K562 (cell line): ENCODE data around the gene MOG. TPM values are rescaled to one million over a fixed set of nuclear protein-coding genes. Genes with fewer than 3 reads are reported as not detected.

ENCODE experiments used
- ARHGAP35 ChIP-seq: fragments of 450-650 bp; IDR thresholded peaks from 2 replicates; pipeline ENCODE4 v1.6.1; 2018; ENCODE audit not compliant: partially characterized antibody
- BHLHE40 ChIP-seq: IDR thresholded peaks from 2 replicates; pipeline ENCODE4 v1.6.1; 2011; ENCODE audit warnings: low read length, improper control_type of control experiment
- CCNT2 ChIP-seq: IDR thresholded peaks from 2 replicates; pipeline ENCODE4 v1.6.1; 2011; ENCODE audit warnings: borderline replicate concordance, low read depth, mild to moderate bottlenecking, moderate library complexity, mixed read lengths, low read length; ENCODE audit not compliant: insufficient read length; ENCODE audit errors: extremely low read depth
- CXXC5 ChIP-seq: fragments of 250-450 bp; sonication (Bioruptor Pico); IDR thresholded peaks from 2 replicates; pipeline ENCODE4 v1.8.0; 2022; ENCODE audit warnings: inconsistent platforms, mild to moderate bottlenecking, moderate library complexity
- ESRRA ChIP-seq: fragments of 450-650 bp; IDR thresholded peaks from 2 replicates; pipeline ENCODE4 v1.6.1; 2014; ENCODE audit warnings: low read depth, mild to moderate bottlenecking, moderate library complexity, borderline replicate concordance
- FOXJ2 ChIP-seq: fragments of 200-800 bp; sonication (Bioruptor generic); IDR thresholded peaks from 2 replicates; pipeline ENCODE4 v1.6.1; 2016; ENCODE audit warnings: missing genetic modification characterization, missing compliant biosample characterization
- HDAC3 ChIP-seq: fragments of 450-650 bp; IDR thresholded peaks from 2 replicates; pipeline ENCODE4 v1.6.1; 2018; ENCODE audit warnings: borderline replicate concordance, mild to moderate bottlenecking, moderate library complexity; ENCODE audit not compliant: partially characterized antibody
- KAT7 ChIP-seq: sonication (generic); formaldehyde crosslinking; IDR thresholded peaks from 2 replicates; pipeline ENCODE4 v1.8.0; 2022; ENCODE audit warnings: missing genetic modification reagents, mild to moderate bottlenecking, borderline replicate concordance
- KDM5B ChIP-seq: fragments of 200-600 bp; sonication (generic); IDR thresholded peaks from 2 replicates; pipeline ENCODE4 v1.6.1; 2012; ENCODE audit warnings: low read depth, mild to moderate bottlenecking, moderate library complexity, low read length, control low read depth, inconsistent platforms; ENCODE audit not compliant: insufficient replicate concordance
- MTA2 ChIP-seq: fragments of 450-650 bp; IDR thresholded peaks from 2 replicates; pipeline ENCODE4 v1.6.1; 2016; ENCODE audit warnings: low read depth
- PML ChIP-seq: IDR thresholded peaks from 2 replicates; pipeline ENCODE4 v1.6.1; 2012; ENCODE audit warnings: low read length, inconsistent platforms
- POLR2G ChIP-seq: fragments of 200-400 bp; formaldehyde crosslinking; IDR thresholded peaks from 2 replicates; pipeline ENCODE4 v1.6.1; 2017; ENCODE audit warnings: low read depth, mild to moderate bottlenecking, antibody characterized with exemption, low read length, moderate library complexity
- RBBP5 ChIP-seq: fragments of 200-600 bp; sonication (generic); IDR thresholded peaks from 2 replicates; pipeline ENCODE4 v1.6.1; 2012; ENCODE audit warnings: borderline replicate concordance, mild to moderate bottlenecking, low read length, control low read depth, inconsistent platforms; ENCODE audit not compliant: insufficient read depth, poor library complexity, severe bottlenecking
- SIN3A ChIP-seq, 2 experiments: fragments of 150-350 bp in 1 of 2; IDR thresholded peaks; 2 replicates each; pipeline ENCODE4 v1.6.1; 2011 to 2016; ENCODE audit warnings: borderline replicate concordance in 2 of 2, low read depth in 2 of 2, low read length in 2 of 2, mild to moderate bottlenecking in 2 of 2, moderate library complexity in 2 of 2; ENCODE audit not compliant: control insufficient read depth in 1 of 2
- TEAD2 ChIP-seq: fragments of 450-650 bp; IDR thresholded peaks from 2 replicates; pipeline ENCODE4 v1.6.1; 2016; ENCODE audit warnings: missing genetic modification characterization, control low read depth, missing compliant biosample characterization
- ZNF124 ChIP-seq: sonication (generic); formaldehyde crosslinking; IDR thresholded peaks from 2 replicates; pipeline ENCODE4 v1.8.1; 2022; ENCODE audit warnings: missing genetic modification reagents
- polyA plus RNA-seq, 8 experiments: library from polyadenylated mRNA; depleted of rRNA in 4 of 8; stranded (reverse) in 5 of 8; unstranded in 3 of 8; fragments of >200 nt; fragmentation: Nextera tagmentation in 2 of 8; fragmentation: Illumina TruSeq in 1 of 8; extraction: Ambion mirVana in 2 of 8; extraction: Trizol in 1 of 8; gene quantifications; 2 replicates each; pipeline versions ENCODE4 v1.2.1 to v1.2.3, GENCODE V29; 2011 to 2014; ENCODE audit warnings: inconsistent platforms in 1 of 8, missing spikeins in 1 of 8
- total RNA-seq, 7 experiments: library from RNA; depleted of rRNA in 6 of 7; stranded (reverse); fragments of >200 nt in 6 of 7; fragmentation: Illumina TruSeq in 2 of 7; extraction: Trizol in 2 of 7; gene quantifications; 2 replicates each; pipeline versions ENCODE4 v1.2.1 to v1.2.3, GENCODE V29; 2011 to 2021; ENCODE audit warnings: low replicate concordance in 1 of 7
- TF ChIP-seq, protein P1 (sequence below): fragments of 450-650 bp; formaldehyde crosslinking; IDR thresholded peaks from 2 replicates; pipeline ENCODE4 v1.4.0; 2022; ENCODE audit warnings: missing genetic modification characterization
- TF ChIP-seq, protein P2 (sequence below): fragments of 250-450 bp; sonication (Bioruptor Pico); IDR thresholded peaks from 2 replicates; pipeline ENCODE4 v1.8.0; 2022; ENCODE audit warnings: inconsistent platforms, mild to moderate bottlenecking, moderate library complexity, borderline replicate concordance
- TF ChIP-seq, protein P3 (sequence below): fragments of 250-450 bp; sonication (Bioruptor Pico); IDR thresholded peaks from 2 replicates; pipeline ENCODE4 v1.4.0; 2020; ENCODE audit warnings: borderline replicate concordance
- TF ChIP-seq, protein P4 (sequence below): fragments of 450-650 bp; formaldehyde crosslinking; IDR thresholded peaks from 2 replicates; pipeline ENCODE4 v1.4.0; 2022; ENCODE audit warnings: mild to moderate bottlenecking, moderate library complexity

MOG gene
- total and polyA plus RNA-seq, 9 of the 15 experiments (the other 6 are each of a cell fraction or from before 2014, with no cell fraction given): not detected

DNA sequence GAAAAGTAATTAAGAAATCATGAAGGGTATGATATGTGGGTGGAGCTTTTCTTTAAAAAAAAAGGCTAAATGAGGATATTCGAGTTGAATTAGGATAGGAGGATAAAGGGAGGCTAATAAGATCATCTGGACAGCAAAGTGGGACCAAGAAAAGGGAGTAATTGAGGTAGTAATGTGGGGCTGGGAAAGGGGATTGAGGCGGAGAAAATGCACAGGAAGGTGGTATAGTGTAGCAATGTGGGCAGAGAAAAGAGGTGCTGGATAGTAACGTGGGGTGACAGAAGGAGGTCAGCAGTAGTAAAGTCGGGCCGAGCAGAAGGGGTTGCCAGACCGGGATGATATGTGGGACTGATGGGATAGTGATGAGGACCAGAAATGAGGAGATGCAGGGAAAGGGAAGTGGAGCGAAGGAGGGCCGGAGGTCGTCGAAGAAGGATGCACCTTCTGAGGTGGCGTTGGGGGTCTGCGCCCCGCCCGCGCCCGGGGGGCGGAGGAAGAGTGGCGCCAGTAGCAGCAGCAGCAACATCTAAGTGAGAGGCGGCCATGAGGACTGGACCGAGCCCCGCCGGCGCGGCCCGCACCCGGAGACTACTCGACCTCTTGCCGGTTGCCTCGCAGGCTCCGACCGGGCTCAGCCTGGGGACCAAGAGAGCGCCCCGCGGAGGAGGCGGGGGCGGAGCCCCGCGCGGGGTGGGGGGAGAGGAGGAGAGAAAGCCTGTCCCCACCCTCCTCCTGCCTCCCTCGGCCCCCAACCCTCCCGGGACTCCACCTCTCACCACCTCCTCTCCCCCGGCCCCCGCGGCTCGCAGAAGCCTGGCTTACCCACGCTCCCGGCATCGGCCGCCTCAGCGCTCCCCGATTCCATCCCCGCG lies 24.8 kb upstream of the MOG start (continued):
- TF ChIP-seq, protein P1, sequence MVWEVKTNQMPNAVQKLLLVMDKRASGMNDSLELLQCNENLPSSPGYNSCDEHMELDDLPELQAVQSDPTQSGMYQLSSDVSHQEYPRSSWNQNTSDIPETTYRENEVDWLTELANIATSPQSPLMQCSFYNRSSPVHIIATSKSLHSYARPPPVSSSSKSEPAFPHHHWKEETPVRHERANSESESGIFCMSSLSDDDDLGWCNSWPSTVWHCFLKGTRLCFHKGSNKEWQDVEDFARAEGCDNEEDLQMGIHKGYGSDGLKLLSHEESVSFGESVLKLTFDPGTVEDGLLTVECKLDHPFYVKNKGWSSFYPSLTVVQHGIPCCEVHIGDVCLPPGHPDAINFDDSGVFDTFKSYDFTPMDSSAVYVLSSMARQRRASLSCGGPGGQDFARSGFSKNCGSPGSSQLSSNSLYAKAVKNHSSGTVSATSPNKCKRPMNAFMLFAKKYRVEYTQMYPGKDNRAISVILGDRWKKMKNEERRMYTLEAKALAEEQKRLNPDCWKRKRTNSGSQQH (CRISPR knock-in tag): 0 out of 2 replicates have a peak, but pooled peaks have one; percentile 16
- no peak for TF ChIP-seq BHLHE40
- TF ChIP-seq CCNT2: peak; percentile 66
- TF ChIP-seq CXXC5 (CRISPR knock-in tag): 0 out of 2 replicates have a peak, but pooled peaks have one; percentile 19
- TF ChIP-seq ESRRA: no peak
- TF ChIP-seq, protein P2, sequence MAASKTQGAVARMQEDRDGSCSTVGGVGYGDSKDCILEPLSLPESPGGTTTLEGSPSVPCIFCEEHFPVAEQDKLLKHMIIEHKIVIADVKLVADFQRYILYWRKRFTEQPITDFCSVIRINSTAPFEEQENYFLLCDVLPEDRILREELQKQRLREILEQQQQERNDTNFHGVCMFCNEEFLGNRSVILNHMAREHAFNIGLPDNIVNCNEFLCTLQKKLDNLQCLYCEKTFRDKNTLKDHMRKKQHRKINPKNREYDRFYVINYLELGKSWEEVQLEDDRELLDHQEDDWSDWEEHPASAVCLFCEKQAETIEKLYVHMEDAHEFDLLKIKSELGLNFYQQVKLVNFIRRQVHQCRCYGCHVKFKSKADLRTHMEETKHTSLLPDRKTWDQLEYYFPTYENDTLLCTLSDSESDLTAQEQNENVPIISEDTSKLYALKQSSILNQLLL (CRISPR knock-in tag): no peak
- TF ChIP-seq KAT7 (CRISPR knock-in tag): no peak
- TF ChIP-seq POLR2G: no peak; the same call in none of the 2 replicates
- TF ChIP-seq ZNF124 (CRISPR knock-in tag): no peak
- TF ChIP-seq, protein P3, sequence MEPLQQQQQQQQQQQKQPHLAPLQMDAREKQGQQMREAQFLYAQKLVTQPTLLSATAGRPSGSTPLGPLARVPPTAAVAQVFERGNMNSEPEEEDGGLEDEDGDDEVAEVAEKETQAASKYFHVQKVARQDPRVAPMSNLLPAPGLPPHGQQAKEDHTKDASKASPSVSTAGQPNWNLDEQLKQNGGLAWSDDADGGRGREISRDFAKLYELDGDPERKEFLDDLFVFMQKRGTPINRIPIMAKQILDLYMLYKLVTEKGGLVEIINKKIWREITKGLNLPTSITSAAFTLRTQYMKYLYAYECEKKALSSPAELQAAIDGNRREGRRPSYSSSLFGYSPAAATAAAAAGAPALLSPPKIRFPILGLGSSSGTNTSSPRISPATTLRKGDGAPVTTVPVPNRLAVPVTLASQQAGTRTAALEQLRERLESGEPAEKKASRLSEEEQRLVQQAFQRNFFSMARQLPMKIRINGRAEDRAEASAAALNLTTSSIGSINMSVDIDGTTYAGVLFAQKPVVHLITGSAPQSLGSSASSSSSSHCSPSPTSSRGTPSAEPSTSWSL (CRISPR knock-in tag): 0 out of 2 replicates have a peak, but pooled peaks have one; percentile 55
- TF ChIP-seq TEAD2 (tag): no peak
- peak; percentile 81 for TF ChIP-seq RBBP5
- TF ChIP-seq KDM5B: peak; percentile 58
- TF ChIP-seq PML: no peak
- TF ChIP-seq HDAC3: no peak
- TF ChIP-seq, protein P4, sequence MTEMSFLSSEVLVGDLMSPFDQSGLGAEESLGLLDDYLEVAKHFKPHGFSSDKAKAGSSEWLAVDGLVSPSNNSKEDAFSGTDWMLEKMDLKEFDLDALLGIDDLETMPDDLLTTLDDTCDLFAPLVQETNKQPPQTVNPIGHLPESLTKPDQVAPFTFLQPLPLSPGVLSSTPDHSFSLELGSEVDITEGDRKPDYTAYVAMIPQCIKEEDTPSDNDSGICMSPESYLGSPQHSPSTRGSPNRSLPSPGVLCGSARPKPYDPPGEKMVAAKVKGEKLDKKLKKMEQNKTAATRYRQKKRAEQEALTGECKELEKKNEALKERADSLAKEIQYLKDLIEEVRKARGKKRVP (CRISPR knock-in tag): no peak
- peak; percentile 8; the same call in 1 of the 2 replicates for TF ChIP-seq MTA2
- TF ChIP-seq FOXJ2 (tag): no peak
- peak in 1 of 2 experiments; percentile 48; a peak in 1 of 4 replicates for TF ChIP-seq SIN3A (IDR thresholded peaks at IDR 0.05; ENCODE audit: borderline replicate concordance in 2 of 2, control insufficient read depth in 1 of 2, low read depth in 2 of 2, low read length in 2 of 2)
- TF ChIP-seq ARHGAP35: peak; percentile 57
